GM15510 (cell line): Measurements from ENCODE around the gene GPR157.

Source experiments
- POLR2A ChIP-seq: IDR thresholded peaks from 3 replicates; pipeline ENCODE4 v1.6.1; 2011; ENCODE audit warnings: borderline replicate concordance; ENCODE audit not compliant: insufficient read length; ENCODE audit errors: extremely low read depth

Gene GPR157

GRCh38 chr1:9128520-9129265 is at the start of gene GPR157:
TSS of gene GPR157 (minus strand) at chr1:9129102. CDS start at chr1:9129027, 75 bp downstream.
- peak; percentile 53 for TF ChIP-seq POLR2A

DNA sequence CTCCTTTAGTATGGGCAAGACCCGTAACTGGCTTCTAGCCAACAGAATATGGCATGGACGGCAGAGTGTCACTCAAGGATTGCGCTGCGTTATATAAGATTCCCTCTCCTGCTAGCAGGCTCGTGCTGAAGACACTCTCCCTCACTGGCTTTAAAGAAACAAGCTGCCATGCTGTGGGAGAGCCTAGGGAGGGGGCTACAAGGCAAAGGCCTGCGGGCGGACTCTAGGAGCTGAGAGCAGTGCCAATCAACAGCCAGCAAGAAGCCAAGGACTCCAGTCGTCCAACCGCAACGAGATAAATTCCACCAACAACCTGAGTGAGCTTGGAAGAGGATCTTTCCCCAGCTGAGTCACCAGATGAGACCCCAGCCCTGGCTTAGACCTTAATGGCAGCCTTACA is 45.9 kb upstream of the GPR157 start:
- TF ChIP-seq POLR2A = no peak

DNA sequence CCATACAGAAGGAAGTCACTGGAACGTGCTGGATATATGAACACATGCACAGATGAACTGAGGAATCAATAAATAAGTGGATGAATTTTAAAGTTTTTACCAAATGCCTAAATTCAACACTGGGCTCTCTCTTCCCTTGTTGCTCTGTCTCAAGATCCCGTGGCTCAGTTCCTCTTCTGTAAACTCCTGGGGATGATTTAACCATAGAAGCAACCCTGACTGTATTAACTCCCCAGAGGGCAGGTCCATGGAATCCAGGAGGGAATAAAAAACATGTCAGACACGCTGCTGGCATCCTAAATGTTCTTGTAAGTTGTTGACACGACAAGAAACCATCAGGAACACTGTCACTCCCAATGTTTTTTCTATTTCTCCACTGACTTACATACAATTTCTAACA is 45.3 kb upstream of the GPR157 start:
- TF ChIP-seq POLR2A = no peak

GRCh38 chr1:9169601-9170137 is 40.8 kb upstream of the GPR157 start:
- TF ChIP-seq POLR2A = no peak

DNA sequence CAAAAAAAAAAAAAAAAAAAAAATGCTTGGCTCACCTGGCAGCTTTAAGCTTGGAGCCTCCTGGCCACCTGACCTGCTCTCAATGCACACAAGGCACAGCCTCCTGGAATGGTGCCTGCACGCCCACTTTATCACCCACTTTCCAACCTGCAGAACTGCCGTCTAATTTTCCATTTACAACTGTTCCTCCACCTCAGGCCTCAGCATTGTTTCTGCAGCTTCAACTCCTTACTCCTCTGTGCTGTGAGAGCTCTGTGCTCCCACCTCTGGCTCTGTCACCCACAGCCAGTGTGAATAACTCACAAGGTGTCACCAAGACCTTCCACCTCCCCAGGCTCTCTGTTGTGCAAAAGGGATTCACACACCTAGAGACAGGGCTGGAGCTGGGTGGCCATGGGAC is 38.7 kb upstream of the GPR157 start:
- TF ChIP-seq POLR2A = no peak

GRCh38 chr1:9166289-9167235 is 37.7 kb upstream of the GPR157 start:
- TF ChIP-seq POLR2A = no peak

GRCh38 chr1:9165396-9165795 is 36.5 kb upstream of the GPR157 start:
- TF ChIP-seq POLR2A = no peak

GRCh38 chr1:9164919-9165318 is 36.0 kb upstream of the GPR157 start:
- TF ChIP-seq POLR2A = no peak

- TF ChIP-seq POLR2A = no peak
Observed at GRCh38 chr1:9164532-9164900, 35.6 kb upstream of the GPR157 start.

DNA sequence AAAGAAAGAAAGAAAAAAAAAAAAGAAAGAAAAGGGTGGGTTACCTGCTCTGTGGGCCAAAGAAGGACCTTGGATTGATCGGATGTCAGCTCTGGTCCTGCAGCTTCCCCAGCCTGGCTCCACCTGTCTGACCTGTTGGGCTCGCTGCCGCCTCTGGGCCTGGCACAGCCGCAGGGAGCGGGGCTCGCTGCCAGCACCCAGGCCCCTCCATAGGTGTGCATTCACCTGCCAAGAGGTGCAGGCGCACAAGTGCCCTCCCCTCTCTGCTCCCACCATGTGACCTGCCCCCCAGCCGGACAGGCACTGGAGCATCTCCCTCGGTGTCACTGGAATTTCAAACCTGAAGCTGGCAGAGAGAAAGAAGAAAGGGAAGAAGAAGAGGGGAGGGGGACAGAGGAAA is 33.1 kb upstream of the GPR157 start:
- no peak for TF ChIP-seq POLR2A

- TF ChIP-seq POLR2A = no peak
Observed at GRCh38 chr1:9161342-9161741, 32.4 kb upstream of the GPR157 start.

DNA sequence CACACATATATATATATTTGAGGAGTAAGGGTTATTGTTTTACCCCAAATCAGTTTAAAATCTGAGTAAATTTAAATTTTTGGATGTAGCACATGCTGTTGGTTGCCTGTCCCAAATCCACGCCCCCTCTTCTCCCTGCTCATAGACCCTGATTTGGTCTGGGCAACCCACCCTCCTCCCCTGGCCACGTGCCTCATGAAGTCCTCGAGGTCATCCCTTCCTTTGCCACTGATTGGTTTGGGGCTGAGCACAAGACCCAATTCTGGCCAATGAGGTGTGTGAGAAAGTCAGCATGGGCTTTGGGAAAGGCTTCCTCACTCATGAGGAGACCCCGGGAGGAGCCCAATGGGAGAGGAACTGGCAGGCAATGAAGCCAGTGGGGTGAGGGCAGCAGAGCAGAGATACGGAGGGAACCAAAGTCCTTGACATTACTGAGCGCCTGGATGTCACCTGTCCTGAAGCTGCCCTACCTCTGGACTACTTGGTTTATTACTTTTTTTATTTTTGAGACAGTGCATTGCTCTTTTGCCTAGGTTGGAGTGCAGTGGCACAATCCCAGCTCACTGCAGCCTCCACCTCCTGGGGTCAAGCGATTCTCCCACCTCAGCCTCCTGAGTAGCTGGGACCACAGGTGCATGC is 31.3 kb upstream of the GPR157 start:
- TF ChIP-seq POLR2A = no peak

DNA sequence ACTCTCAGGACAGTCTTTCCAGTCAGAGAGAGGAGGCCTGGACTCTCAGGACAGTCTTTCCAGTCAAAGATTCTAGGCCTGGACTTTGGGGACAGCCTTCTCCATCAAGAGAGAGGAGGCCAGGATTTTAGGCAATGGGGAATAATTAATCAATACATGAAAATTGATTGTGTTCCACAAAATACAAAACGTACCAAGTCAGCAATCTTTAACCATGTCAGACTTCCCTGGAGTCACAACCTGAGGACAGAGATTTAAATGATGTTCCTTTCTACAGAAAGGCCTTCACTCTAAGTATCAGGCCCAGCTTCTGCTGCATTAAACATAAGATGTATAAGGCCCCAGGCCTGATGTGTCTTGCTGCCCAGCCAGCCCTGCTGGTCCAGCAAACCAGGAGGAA is 27.0 kb upstream of the GPR157 start:
- no peak for TF ChIP-seq POLR2A

DNA sequence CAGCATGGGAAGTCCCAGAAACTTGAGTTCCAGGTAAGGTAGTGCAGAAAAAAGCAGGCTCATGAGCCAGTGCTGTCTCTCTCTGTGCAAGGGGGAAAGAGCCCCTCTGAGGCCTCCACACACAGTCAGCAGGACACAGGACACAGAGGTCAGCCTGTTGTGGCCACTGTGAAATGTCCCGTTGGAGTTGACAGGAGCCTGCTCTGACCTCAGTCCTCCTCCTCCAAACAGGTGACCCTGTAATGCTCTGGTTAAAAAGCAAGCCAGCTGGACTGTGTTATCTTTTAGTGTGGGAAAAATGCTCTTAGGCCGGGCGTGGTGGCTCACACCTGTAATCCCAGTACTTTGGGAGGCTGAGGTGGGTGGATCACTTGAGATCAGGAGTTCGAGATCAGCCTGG is 24.2 kb upstream of the GPR157 start:
- no peak for TF ChIP-seq POLR2A

- no peak for TF ChIP-seq POLR2A
Observed at GRCh38 chr1:9152535-9152934, 23.6 kb upstream of the GPR157 start.
